GM23338 (cell line): ENCODE results near the gene FBXL19.

Source experiments
- CREB1 ChIP-seq: fragments of 250-450 bp; sonication (Bioruptor Pico); IDR thresholded peaks from 2 replicates; pipeline ENCODE4 v1.5.0; 2020; ENCODE audit warnings: low read depth, mild to moderate bottlenecking, moderate library complexity
- EZH2 ChIP-seq: fragments of 200-600 bp; sonication (generic); IDR thresholded peaks from one replicate; pipeline ENCODE4 v1.8.0; 2017; ENCODE audit warnings: antibody characterized with exemption, mild to moderate bottlenecking, low read depth; ENCODE audit not compliant: unreplicated experiment
- EZH2phosphoT487 ChIP-seq: fragments of 200-600 bp; sonication (generic); IDR thresholded peaks from one replicate; pipeline ENCODE4 v1.8.1; 2018; ENCODE audit warnings: antibody characterized with exemption; ENCODE audit not compliant: unreplicated experiment
- JUNB ChIP-seq: IDR thresholded peaks from one replicate; pipeline ENCODE4 v1.6.1; 2016; ENCODE audit warnings: antibody characterized with exemption; ENCODE audit not compliant: unreplicated experiment
- NANOG ChIP-seq: IDR thresholded peaks from 2 replicates; pipeline ENCODE4 v1.6.1; 2016; ENCODE audit warnings: antibody characterized with exemption, borderline replicate concordance
- POLR2AphosphoS5 ChIP-seq: IDR thresholded peaks from 2 replicates; pipeline ENCODE4 v1.6.1; 2016; ENCODE audit warnings: antibody characterized with exemption, low read depth
- REST ChIP-seq: IDR thresholded peaks from one replicate; pipeline ENCODE4 v1.6.1; 2018; ENCODE audit warnings: antibody characterized with exemption; ENCODE audit not compliant: unreplicated experiment
- ZNF114 ChIP-seq: fragments of 250-450 bp; sonication (Bioruptor Pico); IDR thresholded peaks from 2 replicates; pipeline ENCODE4 v1.5.0; 2020; ENCODE audit warnings: mild to moderate bottlenecking, moderate library complexity
- ZNF331 ChIP-seq: fragments of 250-450 bp; sonication (Bioruptor Pico); IDR thresholded peaks from 2 replicates; pipeline ENCODE4 v1.5.0; 2020; ENCODE audit warnings: low read depth, mild to moderate bottlenecking, moderate library complexity
- TF ChIP-seq, protein P1 (sequence below), 2 experiments: fragments of 200-600 bp in 1 of 2; sonication (generic) in 1 of 2; conservative IDR thresholded peaks; 2 replicates each; pipeline versions ENCODE4 v1.5.1 to v1.6.1; 2016 to 2017; ENCODE audit warnings: antibody characterized with exemption in 2 of 2, low read depth in 2 of 2, mild to moderate bottlenecking in 2 of 2, moderate library complexity in 1 of 2

GRCh38 chr16:30885196-30885595 lies 38.2 kb upstream of the FBXL19 start:
- TF ChIP-seq, protein P1, sequence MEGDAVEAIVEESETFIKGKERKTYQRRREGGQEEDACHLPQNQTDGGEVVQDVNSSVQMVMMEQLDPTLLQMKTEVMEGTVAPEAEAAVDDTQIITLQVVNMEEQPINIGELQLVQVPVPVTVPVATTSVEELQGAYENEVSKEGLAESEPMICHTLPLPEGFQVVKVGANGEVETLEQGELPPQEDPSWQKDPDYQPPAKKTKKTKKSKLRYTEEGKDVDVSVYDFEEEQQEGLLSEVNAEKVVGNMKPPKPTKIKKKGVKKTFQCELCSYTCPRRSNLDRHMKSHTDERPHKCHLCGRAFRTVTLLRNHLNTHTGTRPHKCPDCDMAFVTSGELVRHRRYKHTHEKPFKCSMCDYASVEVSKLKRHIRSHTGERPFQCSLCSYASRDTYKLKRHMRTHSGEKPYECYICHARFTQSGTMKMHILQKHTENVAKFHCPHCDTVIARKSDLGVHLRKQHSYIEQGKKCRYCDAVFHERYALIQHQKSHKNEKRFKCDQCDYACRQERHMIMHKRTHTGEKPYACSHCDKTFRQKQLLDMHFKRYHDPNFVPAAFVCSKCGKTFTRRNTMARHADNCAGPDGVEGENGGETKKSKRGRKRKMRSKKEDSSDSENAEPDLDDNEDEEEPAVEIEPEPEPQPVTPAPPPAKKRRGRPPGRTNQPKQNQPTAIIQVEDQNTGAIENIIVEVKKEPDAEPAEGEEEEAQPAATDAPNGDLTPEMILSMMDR (conservative IDR thresholded peaks at IDR 0.05; ENCODE audit: low read depth in 2 of 2) = no peak
- TF ChIP-seq EZH2phosphoT487 = no peak
- TF ChIP-seq JUNB = no peak
- TF ChIP-seq ZNF114 (CRISPR knock-in tag) = no peak
- TF ChIP-seq POLR2AphosphoS5 = no peak
- TF ChIP-seq EZH2 = no peak
- TF ChIP-seq REST = no peak
- TF ChIP-seq CREB1 (CRISPR knock-in tag) = no peak
- no peak for TF ChIP-seq NANOG
- TF ChIP-seq ZNF331 (CRISPR knock-in tag) = no peak
